ENCODE data around the gene CFH. TPM values are rescaled to one million over a fixed set of nuclear protein-coding genes. Genes with fewer than 3 reads are reported as not detected.

Gene CFH
- total and polyA plus RNA-seq, 9 of the 15 experiments (the other 6 are each of a cell fraction or from before 2014, with no cell fraction given): 31.6 to 107 (median 48.3) TPM

- TF ChIP-seq NELFE (IDR thresholded peaks at IDR 0.05; ENCODE audit: insufficient read depth, insufficient read length): no peak
- TF ChIP-seq HDAC2 (IDR thresholded peaks at IDR 0.05): no peak
- no peaks in the 10 kb centered on the region for H3K4me1 ChIP-seq (replicated peaks in 1 of 2; ENCODE audit: control insufficient read depth in 2 of 2, insufficient read depth in 2 of 2, low read length in 2 of 2)
- ChIA-PET CTCF (ENCODE audit: low intra/inter-chr PET ratio) (no interaction called here), POLR2A (no interaction called here)
- no peaks in the 10 kb centered on the region for H3K27me3 ChIP-seq (ENCODE audit: control insufficient read depth in 2 of 2, insufficient read depth in 2 of 2, low read length in 2 of 2)
- H3K79me2 ChIP-seq (ENCODE audit: control insufficient read depth, insufficient read depth, low read length): no peaks in the 10 kb centered on the region
- no peaks in the 10 kb centered on the region for H3K36me3 ChIP-seq (ENCODE audit: control insufficient read depth, insufficient read depth, low read length)
- H2AFZ ChIP-seq (ENCODE audit: low read depth, low read length): no peak overlapping the region
- DNase-seq (ENCODE audit: extremely low read depth in 1 of 4, low spot score in 3 of 4) (no peak), ATAC-seq (no peak), FAIRE-seq (no peak)
- 20% methylated on average over 1 of the region's 2 CpGs for WGBS (ENCODE audit: insufficient coverage, low coverage, missing lambda C conversion rate)
- no peak overlapping the region for H3K4me3 ChIP-seq
- no TSS peak for BruUV-seq (replicated peaks)
- in situ Hi-C loops (cut with MboI) (no loop called here), intact Hi-C loops (cut with micrococcal nuclease) (no loop called here)
- no peak overlapping the region for H3K4me2 ChIP-seq (ENCODE audit: insufficient read depth, low read length)
- no peaks in the 10 kb centered on the region for H3K9me1 ChIP-seq (ENCODE audit: control insufficient read depth, insufficient read depth, low read length)
- H4K20me1 ChIP-seq (replicated peaks; ENCODE audit: control insufficient read depth, insufficient read depth, low read length): no peaks in the 10 kb centered on the region
- no peak overlapping the region for H3K27ac ChIP-seq (ENCODE audit: extremely low read depth, low read depth, low read length)
- no peaks in the 10 kb centered on the region for H3K9me3 ChIP-seq (replicated peaks; ENCODE audit: control insufficient read depth, insufficient read depth, low read depth, low read length)
- no peak overlapping the region for H3K9ac ChIP-seq (ENCODE audit: insufficient read depth in 1 of 2, low read depth in 2 of 2, low read length in 2 of 2)
Measured at GRCh38 chr1:196774175-196774574, 122.3 kb downstream of the CFH start.

GRCh38 chr1:196774603-196775002 is 122.8 kb downstream of the CFH start, which contains the start of gene CFHR3:
CFHR3 (plus strand) TSS chr1:196774840; CDS start chr1:196774887, 47 bp downstream.
- H3K79me2 ChIP-seq (ENCODE audit: control insufficient read depth, insufficient read depth, low read length): no peaks in the 10 kb centered on the region
- no peaks in the 10 kb centered on the region for H3K9me1 ChIP-seq (ENCODE audit: control insufficient read depth, insufficient read depth, low read length)
- DNase-seq (ENCODE audit: extremely low read depth in 1 of 4, low spot score in 3 of 4) (no peak), FAIRE-seq (no peak), ATAC-seq (no peak)
- no peaks in the 10 kb centered on the region for H3K4me1 ChIP-seq (replicated peaks in 1 of 2; ENCODE audit: control insufficient read depth in 2 of 2, insufficient read depth in 2 of 2, low read length in 2 of 2)
- POLR2A ChIA-PET: no interaction called here
- no peaks in the 10 kb centered on the region for H4K20me1 ChIP-seq (replicated peaks; ENCODE audit: control insufficient read depth, insufficient read depth, low read length)
- in situ Hi-C loops (cut with MboI) (no loop called here), intact Hi-C loops (cut with micrococcal nuclease) (no loop called here)
- no peak within 1 kb of the TSS for H2AFZ ChIP-seq (ENCODE audit: low read depth, low read length)
- no TSS peak for BruUV-seq (replicated peaks)
- no peak within 1 kb of the TSS for H3K4me2 ChIP-seq (ENCODE audit: insufficient read depth, low read length)
- CTCF ChIA-PET (ENCODE audit: low intra/inter-chr PET ratio): no interaction called here
- no peak within 1 kb of the TSS for H3K4me3 ChIP-seq
- no peak within 1 kb of the TSS for H3K27ac ChIP-seq (ENCODE audit: extremely low read depth, low read depth, low read length)
- no peaks in the 10 kb centered on the region for H3K36me3 ChIP-seq (ENCODE audit: control insufficient read depth, insufficient read depth, low read length)
- H3K9ac ChIP-seq (ENCODE audit: insufficient read depth in 1 of 2, low read depth in 2 of 2, low read length in 2 of 2): no peak within 1 kb of the TSS
- no peaks in the 10 kb centered on the region for H3K27me3 ChIP-seq (ENCODE audit: control insufficient read depth in 2 of 2, insufficient read depth in 2 of 2, low read length in 2 of 2)
- TF ChIP-seq PHF20 (IDR thresholded peaks at IDR 0.05; ENCODE audit: partially characterized antibody) (no peak), ZNF644 (tag; IDR thresholded peaks at IDR 0.05; ENCODE audit: low read depth) (no peak), TFE3 (CRISPR knock-in tag; IDR thresholded peaks at IDR 0.05) (no peak), DNMT1 (IDR thresholded peaks at IDR 0.05) (no peak), TEAD1 (CRISPR knock-in tag; IDR thresholded peaks at IDR 0.05) (no peak), ETV1 (tag; conservative IDR thresholded peaks at IDR 0.05; ENCODE audit: low read depth) (no peak)
- H3K9me3 ChIP-seq (replicated peaks; ENCODE audit: control insufficient read depth, insufficient read depth, low read depth, low read length): no peaks in the 10 kb centered on the region

Measured in K562 (cell line).